PFSK-1 (cell line): ENCODE data around the gene PRL.

Experiments used
- FOXP2 ChIP-seq: optimal IDR thresholded peaks from 2 replicates; pipeline ENCODE3; 2011; ENCODE audit warnings: borderline replicate concordance, control low read depth, inconsistent platforms; ENCODE audit not compliant: insufficient read depth; ENCODE audit errors: extremely low read length, extremely low read depth
- POLR2AphosphoS5 ChIP-seq: IDR thresholded peaks from 2 replicates; pipeline ENCODE4 v1.6.1; 2012; ENCODE audit warnings: low read depth, mild to moderate bottlenecking, control low read depth, low read length, moderate library complexity
- REST ChIP-seq, 2 experiments: IDR thresholded peaks; 2 replicates each; pipeline versions ENCODE4 v1.6.1 to v1.8.0; 2011 to 2012; ENCODE audit warnings: low read depth in 2 of 2, low read length in 2 of 2, control low read depth in 1 of 2, inconsistent platforms in 1 of 2, mild to moderate bottlenecking in 1 of 2, moderate library complexity in 1 of 2; ENCODE audit not compliant: insufficient read depth in 1 of 2
- SIN3A ChIP-seq: IDR thresholded peaks from 2 replicates; pipeline ENCODE4 v1.6.1; 2012; ENCODE audit warnings: mild to moderate bottlenecking, low read length, moderate library complexity, borderline replicate concordance; ENCODE audit not compliant: insufficient read depth
- TAF1 ChIP-seq: IDR thresholded peaks from 2 replicates; pipeline ENCODE4 v1.6.1; 2012; ENCODE audit warnings: low read length, control low read depth, borderline replicate concordance; ENCODE audit not compliant: insufficient read depth

Gene PRL

GRCh38 chr6:22288721-22289120 is 8.1 kb downstream of the PRL start:
- TF ChIP-seq TAF1: no peak
- TF ChIP-seq SIN3A: no peak
- TF ChIP-seq REST (IDR thresholded peaks at IDR 0.05; ENCODE audit: insufficient read depth in 1 of 2, low read depth in 2 of 2, low read length in 2 of 2): no peak
- TF ChIP-seq FOXP2: no peak
- TF ChIP-seq POLR2AphosphoS5: no peak

GRCh38 chr6:22284666-22285065 is 12.2 kb downstream of the PRL start:
- TF ChIP-seq REST (IDR thresholded peaks at IDR 0.05; ENCODE audit: insufficient read depth in 1 of 2, low read depth in 2 of 2, low read length in 2 of 2) (no peak), TAF1 (no peak), FOXP2 (no peak), POLR2AphosphoS5 (no peak), SIN3A (no peak)

DNA sequence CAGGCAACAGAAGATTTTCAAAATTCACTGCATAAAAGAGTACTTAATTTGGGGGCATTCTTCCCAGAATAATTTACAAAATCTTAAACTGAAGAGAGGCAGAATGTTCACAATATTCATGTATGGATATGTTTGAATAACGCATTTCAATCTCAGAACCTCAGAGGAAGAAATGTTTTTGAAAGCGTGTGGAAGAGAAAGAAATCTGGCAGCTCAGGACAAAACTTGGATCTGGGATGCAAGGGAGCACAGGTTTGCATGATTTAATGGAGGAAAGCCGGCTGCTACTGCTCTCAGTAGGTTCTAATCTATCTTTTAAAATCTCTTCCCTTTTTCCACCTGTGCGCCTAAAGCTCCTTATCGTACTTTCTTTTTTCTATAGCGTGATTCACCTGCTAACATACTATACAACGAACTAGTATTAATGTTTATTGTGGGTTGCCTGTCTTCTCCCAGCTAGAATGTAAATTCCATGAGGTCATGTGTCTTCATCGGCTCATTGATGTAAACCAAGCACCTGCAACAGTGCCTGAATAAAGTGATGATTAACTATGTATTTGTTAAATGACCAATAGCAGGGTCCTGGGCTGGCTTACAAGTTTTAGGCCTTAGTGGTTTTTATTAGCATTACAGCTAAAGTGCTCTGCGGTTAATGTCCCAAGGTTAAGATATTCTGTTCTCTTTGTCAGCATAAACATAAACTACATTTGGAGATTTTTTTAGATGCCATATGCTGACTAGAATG is 15.3 kb downstream of the PRL start:
- TF ChIP-seq POLR2AphosphoS5 (no peak), REST (IDR thresholded peaks at IDR 0.05; ENCODE audit: insufficient read depth in 1 of 2, low read depth in 2 of 2, low read length in 2 of 2) (no peak), TAF1 (no peak), SIN3A (no peak), FOXP2 (no peak)

GRCh38 chr6:22279427-22279826 is 17.4 kb downstream of the PRL start:
- TF ChIP-seq POLR2AphosphoS5 (no peak), FOXP2 (no peak), SIN3A (no peak), REST (IDR thresholded peaks at IDR 0.05; ENCODE audit: insufficient read depth in 1 of 2, low read depth in 2 of 2, low read length in 2 of 2) (no peak), TAF1 (no peak)
